Neural cell (in vitro differentiated cells): Measurements from ENCODE around the gene RHOBTB3. TPM values are rescaled to one million over a fixed set of nuclear protein-coding genes. Genes with fewer than 3 reads are reported as not detected.

ENCODE experiments used
- H2AFZ ChIP-seq: fragments of 200-600, 300-800 bp; sonication (generic), shearing (Covaris generic); 2 replicates; pipeline ENCODE4 v1.6.0; 2014; ENCODE audit warnings: low read depth, mild to moderate bottlenecking, antibody characterized with exemption, low read length, moderate library complexity
- H3F3A ChIP-seq: fragments of 200-600 bp; shearing (Covaris generic); 2 replicates; pipeline ENCODE4 v1.6.1; 2016; ENCODE audit warnings: mild to moderate bottlenecking, moderate library complexity, mixed read lengths, antibody characterized with exemption, low read length; ENCODE audit not compliant: insufficient read depth, poor library complexity, severe bottlenecking
- H3K27ac ChIP-seq: fragments of 200-600, 300-800 bp; sonication (generic), shearing (Covaris generic); 2 replicates; pipeline ENCODE4 v1.5.1; 2014; ENCODE audit warnings: mild to moderate bottlenecking, low read length, moderate library complexity
- H3K27me3 ChIP-seq: fragments of 300-800, 200-600 bp; sonication (generic), shearing (Covaris generic); 2 replicates; pipeline ENCODE4 v1.6.0; 2014; ENCODE audit warnings: mild to moderate bottlenecking, low read depth, low read length, moderate library complexity; ENCODE audit not compliant: insufficient read depth
- H3K36me3 ChIP-seq: fragments of 300-800, 200-600 bp; sonication (generic), shearing (Covaris generic); 2 replicates; pipeline ENCODE4 v1.5.1; 2014; ENCODE audit warnings: mild to moderate bottlenecking, antibody characterized with exemption, low read length, moderate library complexity; ENCODE audit not compliant: insufficient read depth
- H3K4me2 ChIP-seq: fragments of 300-800, 200-600 bp; sonication (generic), shearing (Covaris generic); 2 replicates; pipeline ENCODE4 v1.6.0; 2014; ENCODE audit warnings: mild to moderate bottlenecking, low read length
- H3K4me3 ChIP-seq: fragments of 300-800, 200-600 bp; sonication (generic), shearing (Covaris generic); 2 replicates; pipeline ENCODE4 v1.5.1; 2014; ENCODE audit warnings: mild to moderate bottlenecking, low read length, moderate library complexity
- H3K79me2 ChIP-seq: fragments of 200-600 bp; shearing (Covaris generic); replicated peaks from 2 replicates; pipeline ENCODE4 v1.6.0; 2014; ENCODE audit warnings: mild to moderate bottlenecking, low read length, moderate library complexity; ENCODE audit not compliant: insufficient read depth
- H3K9ac ChIP-seq: fragments of 300-800, 200-600 bp; sonication (generic), shearing (Covaris generic); 2 replicates; pipeline ENCODE4 v1.6.1; 2016; ENCODE audit warnings: mild to moderate bottlenecking, low read length, mixed read lengths
- H3K9me2 ChIP-seq: fragments of 200-600 bp; shearing (Covaris generic); 2 replicates; pipeline ENCODE4 v1.6.1; 2016; ENCODE audit warnings: mild to moderate bottlenecking, low read length, mixed read lengths; ENCODE audit not compliant: insufficient read depth
- H3K9me3 ChIP-seq: fragments of 200-600, 300-800 bp; sonication (generic), shearing (Covaris generic); 2 replicates; pipeline ENCODE4 v1.6.1; 2016; ENCODE audit warnings: mild to moderate bottlenecking, mixed run types, low read length, moderate library complexity, mixed read lengths
- H4K20me1 ChIP-seq: fragments of 200-600 bp; shearing (Covaris generic); 2 replicates; pipeline ENCODE4 v1.6.1; 2016; ENCODE audit warnings: mild to moderate bottlenecking, mixed run types; ENCODE audit not compliant: insufficient read depth
- CTCF ChIP-seq: fragments of 450-650 bp; IDR thresholded peaks from 2 replicates; pipeline ENCODE4 v1.5.1; 2014; ENCODE audit warnings: antibody characterized with exemption, mild to moderate bottlenecking, moderate library complexity; ENCODE audit not compliant: poor library complexity, severe bottlenecking
- EP300 ChIP-seq: fragments of 450-650 bp; conservative IDR thresholded peaks from 2 replicates; pipeline ENCODE4 v1.6.1; 2014; ENCODE audit warnings: antibody characterized with exemption, mild to moderate bottlenecking, moderate library complexity; ENCODE audit not compliant: poor library complexity, severe bottlenecking
- EZH2 ChIP-seq: fragments of 200-600, 300-800 bp; shearing (Covaris generic), sonication (generic); IDR thresholded peaks from 2 replicates; pipeline ENCODE4 v1.6.1; 2014; ENCODE audit warnings: antibody characterized with exemption, low read length, borderline replicate concordance, mild to moderate bottlenecking; ENCODE audit not compliant: insufficient read depth, poor library complexity, severe bottlenecking
- MXI1 ChIP-seq: fragments of 450-650 bp; conservative IDR thresholded peaks from 2 replicates; pipeline ENCODE4 v1.6.1; 2014; ENCODE audit warnings: antibody characterized with exemption, mild to moderate bottlenecking; ENCODE audit not compliant: poor library complexity, severe bottlenecking
- POLR2AphosphoS5 ChIP-seq: IDR thresholded peaks from 2 replicates; pipeline ENCODE4 v1.6.1; 2012
- RAD21 ChIP-seq: fragments of 450-650 bp; conservative IDR thresholded peaks from 2 replicates; pipeline ENCODE4 v1.6.1; 2014; ENCODE audit warnings: antibody characterized with exemption, mild to moderate bottlenecking, moderate library complexity
- REST ChIP-seq: IDR thresholded peaks from 2 replicates; pipeline ENCODE4 v1.6.1; 2012; ENCODE audit warnings: borderline replicate concordance
- SMC3 ChIP-seq: fragments of 450-650 bp; conservative IDR thresholded peaks from 2 replicates; pipeline ENCODE4 v1.6.1; 2014; ENCODE audit warnings: antibody characterized with exemption, mild to moderate bottlenecking, moderate library complexity; ENCODE audit not compliant: poor library complexity
- TAF1 ChIP-seq: IDR thresholded peaks from 2 replicates; pipeline ENCODE4 v1.6.1; 2012; ENCODE audit warnings: low read depth
- polyA plus RNA-seq: library from polyadenylated mRNA; depleted of rRNA; stranded (reverse); fragments of >200 nt; gene quantifications from 2 replicates; pipeline ENCODE4 v1.2.3, GENCODE V29; 2014

The RHOBTB3 gene
- polyA plus RNA-seq, 1 donor from 2014 or later, result 99.4 TPM

- Histone ChIP-seq H3K9ac (no peak overlapping the region), H3K36me3 (no peaks in the 10 kb centered on the region), H3K4me3 (no peak overlapping the region), H3K9me3 (no peaks in the 10 kb centered on the region), H3K27me3 (peaks cover 11% of the 10 kb centered on the region), H3K27ac (no peak overlapping the region), H3K79me2 (peaks cover 5% of the 10 kb centered on the region), H3K9me2 (no peaks in the 10 kb centered on the region), H4K20me1 (no peaks in the 10 kb centered on the region), H2AFZ (no peak overlapping the region), H3F3A (no peaks in the 10 kb centered on the region), H3K4me2 (no peak overlapping the region)
- no peak for TF ChIP-seq MXI1
- TF ChIP-seq POLR2AphosphoS5, result no peak
- TF ChIP-seq TAF1, result no peak
- TF ChIP-seq RAD21, result no peak
- no peak for TF ChIP-seq EP300
- no peak for TF ChIP-seq CTCF
- no peak for TF ChIP-seq SMC3
- no peak for TF ChIP-seq REST
- no peak for TF ChIP-seq EZH2
These were observed 6.9 kb downstream of the RHOBTB3 start for GRCh38 chr5:95738072-95738471.

GRCh38 chr5:95738834-95739233 is 7.7 kb downstream of the RHOBTB3 start:
- Histone ChIP-seq H3K9me3 (no peaks in the 10 kb centered on the region), H3K27me3 (peaks cover 5% of the 10 kb centered on the region), H3K4me3 (no peak overlapping the region), H3K27ac (no peak overlapping the region), H2AFZ (no peak overlapping the region), H4K20me1 (no peaks in the 10 kb centered on the region), H3K36me3 (no peaks in the 10 kb centered on the region), H3K9ac (no peak overlapping the region), H3K4me2 (no peak overlapping the region), H3K79me2 (no peaks in the 10 kb centered on the region), H3K9me2 (no peaks in the 10 kb centered on the region), H3F3A (no peaks in the 10 kb centered on the region)
- no peak for TF ChIP-seq TAF1
- TF ChIP-seq POLR2AphosphoS5, result no peak
- no peak for TF ChIP-seq SMC3
- TF ChIP-seq CTCF, result no peak
- TF ChIP-seq EZH2, result no peak
- TF ChIP-seq MXI1, result no peak
- no peak for TF ChIP-seq RAD21
- no peak for TF ChIP-seq REST
- no peak for TF ChIP-seq EP300
